GM19397 (cell line): Measurements from ENCODE around the gene ZFHX3.

Experiments used
- ATAC-seq: cut with Tn5 transposase; IDR thresholded peaks from one replicate; pipeline ENCODE4 v1.9.1; 2021; ENCODE audit warnings: mild to moderate bottlenecking, moderate library complexity; ENCODE audit not compliant: unreplicated experiment

Gene ZFHX3

GRCh38 chr16:72910381-72910780, 137.5 kb downstream of the ZFHX3 start:
- no peak for ATAC-seq

GRCh38 chr16:72909196-72909595, 138.7 kb downstream of the ZFHX3 start:
- ATAC-seq = no peak

- ATAC-seq = no peak
Observed at GRCh38 chr16:72908362-72909167, 139.4 kb downstream of the ZFHX3 start.

DNA sequence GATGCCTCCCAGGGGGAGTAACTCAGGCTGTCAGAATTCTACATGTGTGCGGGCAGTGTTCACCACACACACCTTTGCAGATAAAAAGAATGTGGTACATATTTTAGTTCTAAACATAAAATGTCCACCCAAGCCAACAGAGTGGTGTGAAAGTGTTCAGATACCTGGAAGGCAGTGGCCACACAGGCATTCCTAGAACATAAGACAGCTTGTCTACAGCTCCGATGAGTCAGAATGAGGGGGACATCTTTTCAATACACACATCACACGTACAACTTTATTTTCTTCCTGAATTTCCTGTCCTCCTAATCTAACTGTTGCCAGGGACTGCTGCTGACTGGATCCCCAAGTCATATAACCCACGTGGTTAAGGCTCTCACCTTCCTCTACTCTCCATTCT, 142.3 kb downstream of the ZFHX3 start:
- ATAC-seq = no peak

DNA sequence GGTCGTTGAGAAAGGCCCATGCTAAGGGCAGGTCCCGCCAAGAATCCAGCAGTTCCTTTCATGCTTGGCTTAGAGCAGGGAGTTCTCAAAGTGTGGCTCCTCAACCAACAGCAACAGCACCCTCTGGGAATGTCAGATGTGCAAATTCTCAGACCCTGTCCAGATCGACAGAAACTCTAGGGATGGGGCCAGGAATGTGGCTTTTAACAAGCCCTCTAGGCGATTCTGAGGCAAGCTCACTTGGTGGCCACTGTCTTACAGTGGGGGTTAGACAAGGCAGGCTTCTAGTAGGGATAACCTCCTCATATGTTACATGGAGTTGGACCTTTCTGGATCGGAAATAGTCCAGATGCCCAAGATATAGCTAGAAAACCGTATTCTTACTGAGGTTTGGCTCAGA, 144.8 kb downstream of the ZFHX3 start:
- no peak for ATAC-seq

GRCh38 chr16:72902206-72902605, 145.7 kb downstream of the ZFHX3 start:
- no peak for ATAC-seq

DNA sequence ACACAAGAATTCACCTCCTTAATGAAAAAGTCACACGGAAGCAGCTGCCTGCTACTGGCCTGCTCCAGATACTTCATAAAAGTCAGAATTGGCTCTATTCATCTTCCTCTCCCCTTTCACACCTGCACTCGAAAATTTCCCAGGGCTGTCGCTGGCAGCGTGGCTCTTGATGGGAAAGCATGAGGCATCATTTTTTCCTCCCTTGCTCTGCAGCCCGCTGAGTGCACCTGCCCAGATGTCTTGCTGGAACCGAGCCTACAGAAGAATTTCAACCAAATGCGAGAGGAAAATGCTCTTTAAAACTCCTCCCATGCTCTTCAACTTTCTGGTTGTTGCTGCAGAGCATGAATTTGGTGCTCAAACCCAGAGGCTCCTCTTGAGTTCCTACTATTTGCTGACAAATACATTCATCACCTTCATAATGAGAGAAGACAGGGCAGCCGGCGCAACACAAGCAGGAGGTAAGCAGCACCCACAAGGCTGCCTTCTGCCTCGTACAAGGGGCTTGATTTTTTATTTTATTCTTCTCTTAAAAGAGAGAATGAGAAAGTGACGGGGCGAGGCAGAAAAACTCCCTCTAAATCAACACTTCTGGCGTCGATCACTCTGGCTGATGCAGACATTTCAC, 146.8 kb downstream of the ZFHX3 start:
- ATAC-seq = no peak

GRCh38 chr16:72898216-72898825, 149.6 kb downstream of the ZFHX3 start:
- ATAC-seq = no peak

- no peak for ATAC-seq
Observed at GRCh38 chr16:72897707-72898106, 150.2 kb downstream of the ZFHX3 start.

- no peak for ATAC-seq
Observed at GRCh38 chr16:72896485-72897118, 151.3 kb downstream of the ZFHX3 start.

DNA sequence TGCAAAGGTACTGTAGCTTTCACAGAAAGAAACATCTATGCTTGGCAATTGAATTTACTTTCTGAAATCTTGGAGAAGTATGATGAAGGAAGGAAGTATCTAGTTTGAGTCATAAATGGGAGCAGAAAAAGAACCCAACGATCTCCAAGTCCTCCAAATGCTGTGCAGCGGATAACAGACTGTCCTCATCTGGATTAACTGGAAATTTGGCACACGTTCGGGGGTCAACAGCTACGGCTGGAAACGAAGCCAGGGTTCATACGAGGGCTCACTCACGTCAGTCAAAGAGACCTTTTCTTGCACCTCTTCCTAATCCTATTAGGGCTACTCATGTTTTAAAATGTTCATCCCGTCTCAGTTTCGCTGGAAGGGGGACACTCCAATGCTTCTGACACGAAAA, 152.0 kb downstream of the ZFHX3 start:
- no peak for ATAC-seq

DNA sequence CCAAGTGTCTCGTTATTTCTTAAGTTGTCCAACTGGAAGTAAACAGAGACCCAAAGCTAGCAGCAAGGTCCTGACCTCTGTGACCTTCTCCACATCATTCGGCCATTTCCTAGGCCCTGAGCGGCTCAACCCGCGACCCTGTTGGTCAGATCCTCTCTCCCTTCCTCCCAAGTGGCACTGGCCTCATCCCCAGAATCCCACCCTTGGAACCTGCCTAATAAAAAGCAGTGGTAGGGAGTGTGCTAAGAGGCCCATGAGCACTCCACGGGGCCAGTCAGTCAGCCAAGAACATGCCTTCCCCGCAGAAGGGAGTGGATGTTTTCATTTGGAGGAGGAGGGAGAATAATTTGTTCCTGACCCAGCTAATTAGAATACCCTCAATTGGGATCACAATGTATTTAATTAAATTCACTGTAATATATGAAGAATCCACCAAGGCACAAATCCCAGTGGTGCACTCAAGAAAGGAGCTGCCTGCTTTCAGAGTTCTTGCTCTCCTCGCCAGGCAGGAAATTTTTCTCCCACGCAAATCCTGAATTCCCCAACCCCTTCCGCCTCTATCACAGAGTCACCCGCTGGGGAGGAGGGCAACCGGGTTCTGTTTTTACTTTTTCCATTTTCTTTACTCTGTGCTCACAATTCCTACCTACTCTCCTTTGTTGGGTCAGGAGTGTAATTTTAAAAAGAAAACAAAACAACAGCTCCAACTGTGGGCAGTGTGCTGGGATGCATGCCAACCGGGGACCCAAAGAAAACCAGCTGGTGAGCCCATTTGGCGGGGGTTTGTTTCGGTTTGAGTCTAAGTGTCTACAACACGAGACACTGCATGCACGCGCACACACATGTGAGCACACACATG, 153.4 kb downstream of the ZFHX3 start:
- no peak for ATAC-seq

DNA sequence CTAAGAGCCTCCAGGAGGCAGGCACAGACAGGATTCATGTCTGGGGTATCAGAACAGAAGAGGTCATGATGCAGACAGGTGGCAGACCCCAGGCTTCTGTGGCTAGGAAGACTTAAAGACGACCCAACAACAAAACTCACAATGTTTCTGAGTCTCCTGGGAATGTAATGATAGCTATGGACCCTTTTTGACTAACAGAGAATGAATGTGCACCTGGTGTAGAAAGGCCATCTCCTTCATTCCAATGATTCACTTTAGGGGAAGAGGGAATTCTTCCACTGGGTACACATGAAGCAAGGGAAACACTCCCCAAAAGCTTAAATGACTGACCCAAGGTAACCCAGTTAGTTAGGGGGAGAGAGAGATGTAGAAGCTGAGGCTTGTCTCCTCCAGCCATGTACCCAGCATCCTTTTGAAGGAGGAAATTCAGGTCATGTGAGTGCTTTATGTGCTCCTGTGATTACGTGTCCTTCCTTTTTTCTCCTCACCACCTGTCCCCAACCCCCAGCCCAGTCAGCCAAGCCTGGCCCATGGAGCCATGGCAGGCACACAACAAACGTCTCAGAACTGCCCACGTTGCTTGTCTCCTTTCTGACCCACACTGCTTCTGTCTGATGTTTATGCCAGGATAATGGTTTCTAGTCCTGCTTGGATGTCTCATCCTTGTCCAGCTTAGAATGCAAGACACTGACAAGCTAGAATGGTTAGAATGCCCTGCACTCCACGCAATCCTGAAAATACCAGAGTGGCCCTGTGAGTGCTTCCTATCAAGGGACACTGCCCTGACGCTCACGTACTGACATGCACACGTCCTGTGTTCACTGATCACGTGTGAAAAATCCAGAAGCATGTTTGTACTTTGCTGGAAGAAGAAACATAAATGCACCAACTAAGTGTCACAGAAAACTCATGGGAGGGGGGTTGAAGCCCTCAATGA, 156.4 kb downstream of the ZFHX3 start:
- no peak for ATAC-seq

- ATAC-seq = no peak
Observed at GRCh38 chr16:72890587-72890986, 157.3 kb downstream of the ZFHX3 start.

DNA sequence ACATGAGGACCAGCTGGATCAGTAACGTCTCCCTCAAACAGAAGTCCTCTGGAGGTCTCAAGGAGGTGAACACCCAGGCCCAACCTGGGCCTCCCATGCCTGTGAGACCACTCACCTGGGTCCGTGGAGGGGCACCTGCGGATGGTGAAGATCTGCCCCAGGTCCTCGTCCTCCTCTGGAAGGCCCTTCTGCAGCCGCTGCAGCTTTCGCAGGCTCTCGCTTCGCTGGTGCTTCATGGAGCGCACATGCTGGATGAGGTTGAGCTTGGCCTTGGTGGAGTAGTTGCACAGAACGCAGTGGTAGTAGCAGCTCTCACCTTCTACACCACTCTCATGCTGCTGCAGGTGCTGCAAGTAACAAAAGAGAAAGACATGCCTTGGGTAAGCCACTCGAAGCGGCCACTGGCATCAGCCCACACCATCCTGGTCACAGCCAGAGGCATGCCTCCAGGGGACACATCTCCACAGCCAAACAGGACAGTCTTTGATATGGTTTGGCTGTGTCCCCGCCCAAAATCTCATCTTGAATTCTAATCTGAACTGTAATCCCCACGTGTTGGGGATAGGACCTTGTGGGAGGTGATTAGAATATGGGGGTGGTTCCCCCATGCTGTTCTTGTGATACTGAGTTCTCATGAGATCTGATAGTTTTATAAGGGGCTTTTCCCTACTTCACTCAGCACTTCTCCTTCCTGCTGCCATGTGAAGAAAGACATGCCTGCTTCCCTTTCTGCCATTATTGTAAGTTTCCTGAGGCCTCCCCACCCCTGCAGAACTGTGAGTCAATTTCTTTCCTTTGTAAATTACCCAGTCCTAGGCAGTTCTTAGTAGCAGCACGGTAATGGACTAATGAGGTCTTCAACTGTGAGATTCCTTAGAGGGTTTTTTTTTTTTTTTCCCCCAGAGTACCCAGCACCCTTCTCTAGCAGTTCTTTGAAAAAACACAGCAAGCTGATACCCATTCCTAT, 158.0 kb downstream of the ZFHX3 start:
- ATAC-seq = no peak

DNA sequence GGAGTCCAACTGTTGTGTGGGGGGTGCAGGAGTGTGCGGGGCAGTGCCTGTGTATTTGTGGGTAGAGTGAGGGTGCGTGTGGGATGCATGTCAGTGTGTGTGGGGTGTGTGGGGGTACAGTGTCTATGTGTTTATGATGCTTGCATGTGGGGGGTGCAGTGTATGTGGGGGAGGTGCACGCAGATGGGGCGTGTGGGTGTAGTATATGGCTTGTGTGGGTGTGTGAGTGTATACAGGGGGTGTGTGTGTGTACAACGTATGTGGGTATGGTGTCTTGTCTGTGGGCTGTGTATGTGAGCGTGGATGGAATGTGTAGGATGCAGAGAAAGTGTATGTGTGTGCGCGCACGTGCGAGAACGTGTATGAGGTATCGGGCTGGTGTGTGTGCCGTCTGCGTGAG, 160.4 kb downstream of the ZFHX3 start:
- ATAC-seq = no peak

DNA sequence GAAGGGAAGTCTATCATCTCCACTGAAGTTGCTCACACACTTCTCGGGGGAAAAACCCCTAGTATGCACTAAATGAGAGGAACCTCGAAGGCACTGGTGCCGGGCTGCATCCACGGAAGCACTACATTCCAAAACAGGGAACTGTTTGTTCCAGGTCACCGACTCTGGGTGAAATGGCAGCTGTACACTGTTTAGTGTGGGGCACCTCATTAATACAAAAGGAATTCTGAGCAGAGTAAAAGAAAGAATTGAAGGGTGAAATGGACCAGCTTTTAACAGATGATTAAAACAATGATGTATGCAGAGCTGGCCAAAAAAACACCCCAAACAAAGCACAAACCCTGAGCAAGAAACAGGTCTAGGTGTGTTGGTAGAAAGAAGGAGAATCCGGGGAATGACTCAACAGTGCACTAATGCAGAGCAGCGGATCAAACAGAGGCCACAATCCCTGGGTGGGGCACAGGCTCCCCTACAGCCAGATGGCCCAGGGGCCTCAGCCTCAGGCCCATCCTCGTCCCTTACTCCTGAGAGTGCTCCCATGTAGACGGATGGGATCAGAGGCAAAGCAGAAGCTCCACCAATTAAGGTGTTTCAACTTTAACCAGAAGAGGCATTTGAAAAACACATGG, 161.5 kb downstream of the ZFHX3 start:
- no peak for ATAC-seq

DNA sequence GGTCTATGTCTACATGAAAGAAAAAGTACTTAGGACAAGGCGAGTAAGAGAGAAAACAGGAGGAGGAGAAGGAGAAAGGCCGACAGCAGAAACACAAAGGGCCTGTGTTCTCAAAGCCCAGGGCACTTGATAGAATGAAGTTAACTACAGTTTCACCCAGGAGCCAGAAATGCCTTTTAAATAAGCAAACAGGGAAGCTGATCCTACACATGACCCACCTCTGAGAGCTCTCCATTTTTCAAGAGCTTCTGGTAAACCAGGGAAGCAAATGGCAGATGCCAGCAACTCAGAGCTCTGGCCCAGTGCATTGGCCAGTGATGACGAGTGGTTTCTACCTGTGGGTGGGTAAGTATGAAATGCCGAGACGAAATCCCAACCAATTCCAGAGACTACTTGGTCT, 163.4 kb downstream of the ZFHX3 start:
- ATAC-seq = no peak
